ENCODE measurements around the gene TASOR2. TPM values are rescaled to one million over a fixed set of nuclear protein-coding genes. Genes with fewer than 3 reads are reported as not detected.

The TASOR2 gene
- total RNA-seq, 1 donor, result 97.4 TPM

- Histone ChIP-seq H3K27me3 (ENCODE audit: insufficient read depth, low read length) (no peaks in the 10 kb centered on the region), H3K9me3 (ENCODE audit: low read depth, low read length) (no peaks in the 10 kb centered on the region), H3K4me1 (ENCODE audit: insufficient read depth, low read length) (no peaks in the 10 kb centered on the region), H3K27ac (ENCODE audit: low read depth, low read length) (no peak overlapping the region), H3K4me3 (ENCODE audit: insufficient read depth, low read length) (no peak overlapping the region), H4K20me1 (ENCODE audit: insufficient read depth, low read length) (no peaks in the 10 kb centered on the region), H3K36me3 (ENCODE audit: insufficient read depth, low read length) (peaks cover 3% of the 10 kb centered on the region), H3K4me2 (ENCODE audit: insufficient read depth, low read length) (no peak overlapping the region), H2AFZ (ENCODE audit: low read length) (no peak overlapping the region), H3K79me2 (ENCODE audit: insufficient read depth, low read length) (no peaks in the 10 kb centered on the region)
- TF ChIP-seq CTCF (IDR thresholded peaks at IDR 0.05; ENCODE audit: extremely low read depth, low read depth, low read length), result no peak
- DNase-seq (ENCODE audit: insufficient read length, low spot score, missing footprints), result peak; percentile 88
Measured at GRCh38 chr10:5643346-5644067, 41.1 kb upstream of the TASOR2 start.

DNA sequence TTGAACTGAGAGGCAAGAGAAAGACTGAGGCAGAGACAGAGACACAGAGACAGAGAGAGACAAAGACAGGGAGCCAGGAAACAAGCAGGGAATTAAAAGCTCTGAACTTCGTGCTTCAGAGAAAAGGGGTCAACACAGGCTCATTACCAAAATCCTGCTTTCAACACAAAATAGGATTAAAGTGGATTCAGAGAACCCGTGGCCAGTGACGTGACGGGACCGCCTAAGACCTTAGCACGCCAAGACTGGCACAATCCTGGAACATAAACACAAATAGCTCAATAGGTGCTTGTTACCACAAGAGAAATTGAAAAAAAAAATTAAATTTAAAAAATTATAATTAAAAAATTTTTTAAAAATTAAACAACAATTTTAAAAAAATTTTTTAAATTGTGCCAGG lies 39.7 kb upstream of the TASOR2 start:
- Histone ChIP-seq H4K20me1 (ENCODE audit: insufficient read depth, low read length) (no peaks in the 10 kb centered on the region), H3K27ac (ENCODE audit: low read depth, low read length) (no peak overlapping the region), H3K36me3 (ENCODE audit: insufficient read depth, low read length) (peaks cover under 1% of the 10 kb centered on the region), H3K79me2 (ENCODE audit: insufficient read depth, low read length) (no peaks in the 10 kb centered on the region), H3K27me3 (ENCODE audit: insufficient read depth, low read length) (no peaks in the 10 kb centered on the region), H3K4me2 (ENCODE audit: insufficient read depth, low read length) (no peak overlapping the region), H2AFZ (ENCODE audit: low read length) (no peak overlapping the region), H3K9me3 (ENCODE audit: low read depth, low read length) (no peaks in the 10 kb centered on the region), H3K4me3 (ENCODE audit: insufficient read depth, low read length) (no peak overlapping the region), H3K4me1 (ENCODE audit: insufficient read depth, low read length) (no peaks in the 10 kb centered on the region)
- no peak for TF ChIP-seq CTCF (IDR thresholded peaks at IDR 0.05; ENCODE audit: extremely low read depth, low read depth, low read length)
- DNase-seq (ENCODE audit: insufficient read length, low spot score, missing footprints), result no peak

DNA sequence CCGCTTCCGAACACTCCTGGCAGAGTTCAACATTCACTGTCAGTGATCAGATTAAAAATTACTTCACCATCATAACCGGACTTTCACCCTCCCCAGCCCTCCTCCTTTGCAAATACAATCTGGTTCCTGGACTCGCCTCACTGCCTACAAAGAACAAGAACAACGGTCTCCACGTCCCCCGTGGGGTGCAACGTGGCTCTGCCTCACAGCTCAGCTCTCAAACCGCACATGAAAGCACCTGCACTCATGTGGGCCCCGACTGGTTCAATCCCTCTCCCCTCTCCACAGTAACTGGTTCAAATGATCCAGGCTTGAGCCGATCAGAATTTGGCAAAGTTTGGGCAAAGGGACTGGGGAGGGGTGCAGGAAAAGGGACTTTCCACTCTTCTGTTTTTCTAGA lies 39.3 kb upstream of the TASOR2 start:
- Histone ChIP-seq H3K4me2 (ENCODE audit: insufficient read depth, low read length) (no peak overlapping the region), H3K27me3 (ENCODE audit: insufficient read depth, low read length) (no peaks in the 10 kb centered on the region), H3K4me3 (ENCODE audit: insufficient read depth, low read length) (no peak overlapping the region), H3K27ac (ENCODE audit: low read depth, low read length) (no peak overlapping the region), H3K9me3 (ENCODE audit: low read depth, low read length) (no peaks in the 10 kb centered on the region), H2AFZ (ENCODE audit: low read length) (no peak overlapping the region), H3K79me2 (ENCODE audit: insufficient read depth, low read length) (no peaks in the 10 kb centered on the region), H4K20me1 (ENCODE audit: insufficient read depth, low read length) (no peaks in the 10 kb centered on the region), H3K4me1 (ENCODE audit: insufficient read depth, low read length) (no peaks in the 10 kb centered on the region), H3K36me3 (ENCODE audit: insufficient read depth, low read length) (no peaks in the 10 kb centered on the region)
- DNase-seq (ENCODE audit: insufficient read length, low spot score, missing footprints), result no peak
- no peak for TF ChIP-seq CTCF (IDR thresholded peaks at IDR 0.05; ENCODE audit: extremely low read depth, low read depth, low read length)

- Histone ChIP-seq H3K27ac (ENCODE audit: low read depth, low read length) (no peak overlapping the region), H2AFZ (ENCODE audit: low read length) (no peak overlapping the region), H3K4me1 (ENCODE audit: insufficient read depth, low read length) (no peaks in the 10 kb centered on the region), H4K20me1 (ENCODE audit: insufficient read depth, low read length) (no peaks in the 10 kb centered on the region), H3K4me2 (ENCODE audit: insufficient read depth, low read length) (no peak overlapping the region), H3K4me3 (ENCODE audit: insufficient read depth, low read length) (no peak overlapping the region), H3K9me3 (ENCODE audit: low read depth, low read length) (no peaks in the 10 kb centered on the region), H3K79me2 (ENCODE audit: insufficient read depth, low read length) (no peaks in the 10 kb centered on the region), H3K27me3 (ENCODE audit: insufficient read depth, low read length) (no peaks in the 10 kb centered on the region), H3K36me3 (ENCODE audit: insufficient read depth, low read length) (no peaks in the 10 kb centered on the region)
- no peak for DNase-seq (ENCODE audit: insufficient read length, low spot score, missing footprints)
- TF ChIP-seq CTCF (IDR thresholded peaks at IDR 0.05; ENCODE audit: extremely low read depth, low read depth, low read length), result no peak
Measured at GRCh38 chr10:5645944-5646617, 38.6 kb upstream of the TASOR2 start.
